PC-3 (cell line): ENCODE results near the gene FOXR1.

ENCODE experiments used
- EZH2 ChIP-seq: fragments of 300-600 bp; sonication (generic); IDR thresholded peaks from one replicate; pipeline ENCODE4 v1.6.1; 2017; ENCODE audit warnings: antibody characterized with exemption, mild to moderate bottlenecking, low read length; ENCODE audit not compliant: unreplicated experiment
- EZH2phosphoT487 ChIP-seq: fragments of 300-600 bp; sonication (generic); IDR thresholded peaks from 2 replicates; pipeline ENCODE4 v1.6.1; 2018; ENCODE audit warnings: mild to moderate bottlenecking, antibody characterized with exemption, low read length, borderline replicate concordance
- TF ChIP-seq, protein P1 (sequence below): fragments of 300-600 bp; sonication (generic); conservative IDR thresholded peaks from 2 replicates; pipeline ENCODE4 v1.5.1; 2017; ENCODE audit warnings: antibody characterized with exemption, low read depth, mild to moderate bottlenecking, low read length

- TF ChIP-seq, protein P1, sequence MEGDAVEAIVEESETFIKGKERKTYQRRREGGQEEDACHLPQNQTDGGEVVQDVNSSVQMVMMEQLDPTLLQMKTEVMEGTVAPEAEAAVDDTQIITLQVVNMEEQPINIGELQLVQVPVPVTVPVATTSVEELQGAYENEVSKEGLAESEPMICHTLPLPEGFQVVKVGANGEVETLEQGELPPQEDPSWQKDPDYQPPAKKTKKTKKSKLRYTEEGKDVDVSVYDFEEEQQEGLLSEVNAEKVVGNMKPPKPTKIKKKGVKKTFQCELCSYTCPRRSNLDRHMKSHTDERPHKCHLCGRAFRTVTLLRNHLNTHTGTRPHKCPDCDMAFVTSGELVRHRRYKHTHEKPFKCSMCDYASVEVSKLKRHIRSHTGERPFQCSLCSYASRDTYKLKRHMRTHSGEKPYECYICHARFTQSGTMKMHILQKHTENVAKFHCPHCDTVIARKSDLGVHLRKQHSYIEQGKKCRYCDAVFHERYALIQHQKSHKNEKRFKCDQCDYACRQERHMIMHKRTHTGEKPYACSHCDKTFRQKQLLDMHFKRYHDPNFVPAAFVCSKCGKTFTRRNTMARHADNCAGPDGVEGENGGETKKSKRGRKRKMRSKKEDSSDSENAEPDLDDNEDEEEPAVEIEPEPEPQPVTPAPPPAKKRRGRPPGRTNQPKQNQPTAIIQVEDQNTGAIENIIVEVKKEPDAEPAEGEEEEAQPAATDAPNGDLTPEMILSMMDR = no peak
- no peak for TF ChIP-seq EZH2
- no peak for TF ChIP-seq EZH2phosphoT487
These were observed 42.0 kb upstream of the FOXR1 start for GRCh38 chr11:118929501-118930093.
